Smooth muscle cell (in vitro differentiated cells): ENCODE data around the gene KNOP1. TPM values are rescaled to one million over a fixed set of nuclear protein-coding genes. Genes with fewer than 3 reads are reported as not detected.

Experiments used
- DNase-seq: peaks from one replicate; lab custom pipeline; 2025; ENCODE audit not compliant: unreplicated experiment; lab: John Stamatoyannopoulos, UW
- H2AFZ ChIP-seq: fragments of 200-600 bp; sonication (generic); 2 replicates; pipeline ENCODE4 v1.6.0; 2016; ENCODE audit warnings: antibody characterized with exemption, low read depth, mild to moderate bottlenecking
- H3F3A ChIP-seq: fragments of 200-600 bp; sonication (generic); 2 replicates; pipeline ENCODE4 v1.6.0; 2017; ENCODE audit warnings: antibody characterized with exemption, low read depth
- H3K27ac ChIP-seq: fragments of 200-600 bp; sonication (generic); 2 replicates; pipeline ENCODE4 v1.5.1; 2016; ENCODE audit warnings: low read depth, mild to moderate bottlenecking
- H3K27me3 ChIP-seq: fragments of 200-600 bp; sonication (generic); 2 replicates; pipeline ENCODE4 v1.6.1; 2016; ENCODE audit warnings: low read depth, mild to moderate bottlenecking
- H3K36me3 ChIP-seq: fragments of 200-600 bp; sonication (generic); 2 replicates; pipeline ENCODE4 v1.5.1; 2016; ENCODE audit warnings: low read depth
- H3K4me1 ChIP-seq: fragments of 200-600 bp; sonication (generic); 2 replicates; pipeline ENCODE4 v1.5.1; 2016; ENCODE audit warnings: low read depth
- H3K4me2 ChIP-seq: fragments of 200-600 bp; sonication (generic); 2 replicates; pipeline ENCODE4 v1.6.0; 2016; ENCODE audit warnings: mild to moderate bottlenecking
- H3K4me3 ChIP-seq: fragments of 200-600 bp; sonication (generic); 2 replicates; pipeline ENCODE4 v1.5.1; 2016; ENCODE audit warnings: mild to moderate bottlenecking
- H3K79me2 ChIP-seq: fragments of 200-600 bp; sonication (generic); 2 replicates; pipeline ENCODE4 v1.6.0; 2016; ENCODE audit warnings: low read depth, mild to moderate bottlenecking
- H3K9ac ChIP-seq: fragments of 200-600 bp; sonication (generic); 2 replicates; pipeline ENCODE4 v1.6.0; 2016; ENCODE audit warnings: low read depth
- H3K9me3 ChIP-seq: fragments of 200-600 bp; sonication (generic); replicated peaks from 2 replicates; pipeline ENCODE4 v1.5.1; 2016; ENCODE audit warnings: low read depth
- H4K20me1 ChIP-seq: fragments of 200-600 bp; sonication (generic); 2 replicates; pipeline ENCODE4 v1.6.0; 2016; ENCODE audit warnings: low read depth
- CTCF ChIP-seq: fragments of 200-600 bp; sonication (generic); IDR thresholded peaks from 2 replicates; pipeline ENCODE4 v1.5.1; 2017; ENCODE audit warnings: borderline replicate concordance, mild to moderate bottlenecking, antibody characterized with exemption; ENCODE audit not compliant: insufficient read depth, poor library complexity, severe bottlenecking
- WGBS: methylation state at CpG from one replicate; pipeline ENCODE4 v1.1.7; 2016; ENCODE audit warnings: low lambda C conversion rate; 5-methylcytosine and 5-hydroxymethylcytosine counted together
- polyA plus RNA-seq: library from polyadenylated mRNA; unstranded; fragments of >200 nt; fragmentation: Nextera tagmentation; extraction: Ambion mirVana; gene quantifications from 2 replicates; pipeline ENCODE4 v1.2.1, GENCODE V29; 2016
- total RNA-seq: library from RNA; depleted of rRNA; stranded (reverse); fragments of >200 nt; gene quantifications from 2 replicates; pipeline ENCODE4 v1.2.3, GENCODE V29; 2014

The KNOP1 gene
- total and polyA plus RNA-seq, 2 experiments from 2014 or later = 31.0 to 32.6 TPM

- Histone ChIP-seq H3F3A (no peaks in the 10 kb centered on the region), H3K9me3 (no peaks in the 10 kb centered on the region), H3K9ac (no peak overlapping the region), H3K27me3 (no peaks in the 10 kb centered on the region), H3K27ac (no peak overlapping the region), H4K20me1 (no peaks in the 10 kb centered on the region), H3K4me3 (no peak overlapping the region), H3K4me1 (no peaks in the 10 kb centered on the region), H2AFZ (no peak overlapping the region), H3K36me3 (peaks cover 9% of the 10 kb centered on the region), H3K79me2 (no peaks in the 10 kb centered on the region), H3K4me2 (no peak overlapping the region)
- DNase-seq = no peak
- TF ChIP-seq CTCF = no peak
- WGBS = 97% methylated on average over 9 of the region's 9 CpGs
These were observed 62.7 kb downstream of the KNOP1 start for GRCh38 chr16:19655242-19655777.

GRCh38 chr16:19654147-19654546 is 63.9 kb downstream of the KNOP1 start:
- no peaks in the 10 kb centered on the region for H3K4me1 ChIP-seq
- H3K4me2 ChIP-seq = no peak overlapping the region
- no peaks in the 10 kb centered on the region for H3F3A ChIP-seq
- no peak overlapping the region for H3K9ac ChIP-seq
- H3K9me3 ChIP-seq = no peaks in the 10 kb centered on the region
- DNase-seq = no peak
- peaks cover 15% of the 10 kb centered on the region for H3K36me3 ChIP-seq
- no peaks in the 10 kb centered on the region for H4K20me1 ChIP-seq
- TF ChIP-seq CTCF = no peak
- no peaks in the 10 kb centered on the region for H3K27me3 ChIP-seq
- H3K4me3 ChIP-seq = no peak overlapping the region
- no peaks in the 10 kb centered on the region for H3K79me2 ChIP-seq
- WGBS = over 99% methylated on average over 9 of the region's 9 CpGs
- H2AFZ ChIP-seq = no peak overlapping the region
- H3K27ac ChIP-seq = no peak overlapping the region

Other genes starting within 250 kb of the KNOP1 start
- 46.0 and 50.2 TPM in 2 replicates for gene GDE1, start 196.1 kb downstream of the KNOP1 start, total RNA-seq
- gene GDE1, start 196.1 kb downstream of the KNOP1 start, polyA plus RNA-seq = 43.8 and 57.3 TPM in 2 replicates
- 9.3 and 11.7 TPM in 2 replicates for gene CCP110, start 194.3 kb downstream of the KNOP1 start, total RNA-seq
- 6.2 and 7.9 TPM in 2 replicates for gene CCP110, start 194.3 kb downstream of the KNOP1 start, polyA plus RNA-seq
- 37.2 and 47.4 TPM in 2 replicates for gene VPS35L, start 162.5 kb downstream of the KNOP1 start, total RNA-seq
- gene VPS35L, start 162.5 kb downstream of the KNOP1 start, polyA plus RNA-seq = 46.7 and 49.1 TPM in 2 replicates
- gene IQCK, start within 50 bp of the KNOP1 start, total RNA-seq = 14.6 and 19.1 TPM in 2 replicates
- 11.2 and 14.5 TPM in 2 replicates for gene IQCK, start within 50 bp of the KNOP1 start, polyA plus RNA-seq
- gene GPRC5B, start 166.6 kb upstream of the KNOP1 start, total RNA-seq = 7.8 and 15.6 TPM in 2 replicates
- 18.9 and 25.7 TPM in 2 replicates for gene GPRC5B, start 166.6 kb upstream of the KNOP1 start, polyA plus RNA-seq